WI38 (cell line): ENCODE measurements around the gene GKN2.

Source experiments
- H3K4me3 ChIP-seq: 2 replicates; pipeline ENCODE4 v1.5.1; 2011; ENCODE audit warnings: low read depth, mild to moderate bottlenecking, control low read depth, low read length
- CTCF ChIP-seq: IDR thresholded peaks from 2 replicates; pipeline ENCODE4 v1.5.1; 2012; ENCODE audit warnings: low read depth, mild to moderate bottlenecking, control low read depth, low read length

The GKN2 gene

DNA sequence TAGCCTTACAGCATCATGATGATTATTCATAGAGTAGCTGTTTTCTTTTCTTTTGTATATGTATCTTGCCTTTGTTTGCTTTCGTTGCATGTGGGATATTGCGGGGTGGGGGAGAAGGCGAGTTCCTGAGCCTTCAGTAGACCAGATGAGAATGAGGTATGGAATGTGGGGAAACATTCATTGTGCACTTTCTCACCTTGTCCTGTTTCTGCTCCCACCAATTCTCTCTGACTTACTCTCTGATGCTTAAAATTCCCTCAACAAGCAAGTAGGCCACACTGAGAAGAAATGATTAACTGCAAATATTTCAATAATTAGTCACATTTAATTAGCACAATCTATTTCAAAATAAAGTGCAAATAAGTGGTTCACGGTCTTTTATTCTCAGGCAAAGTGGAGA, 31.0 kb downstream of the GKN2 start:
- H3K4me3 ChIP-seq: no peak overlapping the region
- TF ChIP-seq CTCF: no peak

- TF ChIP-seq CTCF: no peak
- no peak overlapping the region for H3K4me3 ChIP-seq
These were observed 32.1 kb downstream of the GKN2 start for GRCh38 chr2:68920481-68921170.

DNA sequence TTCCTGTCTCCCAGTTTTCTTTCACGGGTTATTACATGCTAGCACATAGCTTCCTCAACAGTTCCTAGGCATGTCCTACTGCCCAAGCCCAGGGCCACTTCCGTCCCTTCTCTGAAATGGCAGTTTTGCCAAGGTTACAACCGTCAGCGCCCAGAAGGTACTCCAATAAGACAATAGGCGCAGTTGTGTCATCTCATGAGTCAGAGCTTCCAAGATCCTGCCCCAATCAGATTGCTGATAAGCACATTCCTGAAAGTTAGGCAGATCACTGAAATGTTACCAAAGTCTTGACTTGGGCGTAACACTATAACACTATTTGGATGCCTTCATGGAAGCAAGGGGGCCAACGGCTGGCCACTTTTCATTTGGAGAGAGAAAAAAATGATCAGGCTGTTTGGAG, 34.2 kb downstream of the GKN2 start:
- H3K4me3 ChIP-seq: no peak overlapping the region
- no peak for TF ChIP-seq CTCF

DNA sequence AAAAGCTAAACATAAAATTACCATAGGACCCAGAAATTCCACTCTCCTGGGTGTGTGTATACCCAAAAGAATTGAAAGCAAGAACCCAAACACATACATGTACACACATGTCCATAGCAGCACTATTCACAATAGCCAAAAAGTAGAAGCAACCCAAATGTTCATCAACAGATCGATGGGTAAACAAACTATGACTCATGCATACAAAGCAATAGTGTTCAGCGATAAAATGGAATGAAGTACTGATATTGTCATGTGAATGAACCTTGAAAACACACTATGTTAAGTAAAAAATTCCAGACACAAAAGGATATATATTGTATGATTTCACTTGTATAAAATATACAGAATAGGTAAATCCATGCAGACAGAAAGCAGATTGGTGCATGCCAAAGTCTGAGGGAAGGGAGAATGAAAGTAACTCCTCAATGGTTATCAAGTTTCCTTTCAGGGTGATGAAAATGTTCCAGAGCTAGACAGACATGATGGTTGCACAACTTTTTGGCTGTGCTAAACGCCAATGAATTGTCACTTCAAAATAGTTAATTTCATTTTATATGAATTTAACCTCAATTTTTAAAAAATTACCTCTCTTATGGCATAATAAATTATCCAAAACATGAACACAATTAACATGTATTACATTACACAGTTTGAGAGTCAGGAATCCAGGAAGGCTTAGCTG, 35.5 kb downstream of the GKN2 start:
- no peak for TF ChIP-seq CTCF
- no peak overlapping the region for H3K4me3 ChIP-seq

- no peak overlapping the region for H3K4me3 ChIP-seq
- TF ChIP-seq CTCF: no peak
These were observed 36.5 kb downstream of the GKN2 start for GRCh38 chr2:68916226-68916625.

- TF ChIP-seq CTCF: no peak
- no peak overlapping the region for H3K4me3 ChIP-seq
These were observed 37.3 kb downstream of the GKN2 start for GRCh38 chr2:68915393-68915792.

- no peak for TF ChIP-seq CTCF
- H3K4me3 ChIP-seq: no peak overlapping the region
These were observed 39.3 kb downstream of the GKN2 start for GRCh38 chr2:68913359-68913758.
